ENCODE data around the gene MFSD12.
"Not testable (repeated sequence)": the region's sequence is repeated elsewhere in the genome, so short reads cannot be mapped to it uniquely, and the experiment has no call there.

MFSD12 gene

DNA sequence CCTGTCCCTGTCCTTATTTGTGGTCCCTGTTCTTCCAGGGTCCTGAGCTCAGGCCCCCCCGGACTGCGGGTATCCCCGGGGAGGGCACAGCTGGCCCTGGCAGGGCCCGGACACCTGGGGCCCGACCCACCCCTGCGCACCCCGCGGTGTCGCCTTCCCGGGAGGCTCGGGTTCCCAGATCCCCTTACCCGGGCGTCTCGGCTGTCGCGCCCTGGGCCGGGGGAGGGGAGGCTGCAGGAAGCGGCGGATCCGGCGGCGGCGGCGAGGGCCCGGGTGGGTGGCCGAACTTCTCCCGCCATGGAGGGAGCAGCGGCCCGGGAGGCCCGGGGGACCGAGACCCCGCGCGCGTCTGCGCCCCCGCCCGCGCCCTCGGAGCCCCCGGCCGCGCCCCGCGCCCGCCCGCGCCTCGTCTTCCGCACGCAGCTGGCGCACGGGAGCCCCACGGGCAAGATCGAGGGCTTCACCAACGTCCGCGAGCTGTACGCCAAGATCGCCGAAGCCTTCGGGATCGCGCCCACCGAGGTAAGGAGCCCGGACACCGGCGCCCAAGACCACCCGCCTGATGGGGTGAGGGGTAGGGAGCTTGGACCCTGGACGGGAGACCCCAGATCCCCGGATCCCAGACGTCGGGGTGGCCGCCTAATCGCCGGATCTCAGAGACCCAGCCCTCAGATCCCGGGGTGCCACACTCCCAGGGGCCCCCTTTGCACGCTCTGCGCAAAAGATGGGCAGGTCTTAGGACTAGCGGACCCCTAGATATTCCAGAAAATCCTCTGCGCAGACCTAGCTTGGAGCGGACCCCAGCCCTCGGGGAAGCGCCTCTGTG, 28.1 kb upstream of the MFSD12 start, which contains the start of gene GIPC3:
GIPC3 (plus strand) TSS at position 178 of the 826 bp plus-strand sequence; CDS start at position 298, 120 bp downstream.
- DNase-seq: peak in 1 of 10 donors; percentile 73
- intact Hi-C loops (cut with DNase I): no loop called here

DNA sequence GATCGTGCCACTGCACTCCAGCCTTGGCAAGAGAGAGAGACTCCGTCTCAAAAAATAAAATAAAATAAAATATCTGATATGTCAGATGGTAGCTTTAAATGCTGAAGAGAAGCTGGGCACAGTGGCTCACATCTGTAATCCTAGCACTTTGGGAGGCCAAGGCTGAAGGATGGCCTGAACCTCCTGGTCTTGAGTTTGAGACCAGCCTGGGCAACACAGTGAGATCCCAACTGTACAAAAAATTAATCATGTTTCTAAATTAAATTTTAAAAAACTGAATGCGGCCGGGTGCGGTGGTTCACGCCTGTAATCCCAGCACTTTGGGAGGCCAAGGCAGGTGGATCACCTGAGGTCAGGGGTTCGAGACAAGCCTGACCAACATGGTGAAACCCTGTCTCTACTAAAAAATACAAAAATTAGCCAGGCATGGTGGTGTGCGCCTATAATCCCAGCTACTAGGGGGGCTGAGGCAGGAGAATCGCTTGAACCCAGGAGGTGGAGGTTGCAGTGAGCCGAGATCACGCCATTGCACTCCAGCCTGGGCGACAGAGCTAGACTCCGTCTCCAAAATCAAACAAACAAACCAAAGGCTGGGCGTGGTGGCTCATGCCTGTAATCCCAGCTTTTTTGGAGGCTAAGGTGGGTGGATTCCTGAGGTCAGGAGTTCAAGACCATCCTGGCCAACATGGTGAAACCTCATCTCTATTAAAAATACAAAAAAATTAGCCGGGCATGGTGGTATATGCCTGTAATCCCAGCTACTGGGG, 26.8 kb upstream of the MFSD12 start:
- DNase-seq; intact Hi-C loops (cut with DNase I): not testable (repeated sequence)

DNA sequence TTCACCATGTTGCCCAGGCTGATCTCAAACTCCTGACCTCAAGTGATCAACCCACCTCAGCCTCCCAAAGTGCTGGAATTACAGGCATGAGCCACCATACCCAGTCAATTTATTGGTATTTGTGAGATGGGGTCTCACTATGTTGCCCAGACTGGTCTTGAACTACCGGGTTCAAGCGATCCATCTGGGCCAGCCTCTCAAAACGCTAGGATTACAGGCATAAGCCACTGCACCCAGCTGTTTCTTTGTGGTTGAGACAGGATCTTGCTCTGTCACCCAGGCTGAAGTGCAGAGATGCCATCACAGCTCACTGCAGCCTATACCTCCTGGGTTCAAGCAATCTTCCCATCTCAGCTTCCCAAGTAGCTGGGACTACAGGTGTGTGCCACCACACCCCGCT, 24.4 kb upstream of the MFSD12 start:
- DNase-seq; intact Hi-C loops (cut with DNase I): not testable (repeated sequence)

DNA sequence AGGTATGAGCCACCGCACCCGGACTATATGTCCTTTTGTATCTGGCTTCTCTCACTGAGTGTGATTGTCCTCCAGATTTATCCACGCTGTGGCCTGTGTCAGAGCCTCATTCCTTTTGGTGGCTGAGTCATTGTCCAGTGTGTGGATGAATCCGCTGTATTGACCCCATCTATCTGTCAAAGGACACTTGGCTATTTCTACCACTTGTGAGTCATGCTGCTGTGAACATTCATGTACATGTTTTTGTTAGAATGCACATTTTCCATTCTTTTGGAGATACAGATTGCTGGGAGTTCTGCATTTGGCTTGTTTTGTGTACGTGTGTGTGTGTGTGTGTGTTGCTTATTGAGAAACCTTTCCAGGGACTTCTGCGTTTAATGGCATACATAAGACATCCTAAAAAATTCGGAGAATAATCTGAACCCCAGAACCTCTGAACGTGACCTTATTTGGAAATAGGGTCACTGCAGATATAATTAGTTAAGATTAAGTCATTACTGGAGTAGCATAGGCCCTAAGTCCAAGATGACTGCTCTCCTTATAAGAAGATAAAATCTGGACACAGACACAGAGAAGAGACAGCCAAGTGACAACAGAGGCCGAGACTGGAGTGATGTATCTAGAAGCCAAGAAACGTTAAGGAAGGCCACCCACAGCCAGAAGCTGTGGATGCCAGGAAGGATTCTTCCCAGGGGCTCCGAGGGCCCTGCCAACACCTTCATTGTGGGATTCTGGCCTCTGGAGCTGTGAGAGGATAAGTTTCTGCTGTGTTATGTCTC, 23.0 kb upstream of the MFSD12 start:
- intact Hi-C loops (cut with DNase I): no loop called here
- DNase-seq: no peak

DNA sequence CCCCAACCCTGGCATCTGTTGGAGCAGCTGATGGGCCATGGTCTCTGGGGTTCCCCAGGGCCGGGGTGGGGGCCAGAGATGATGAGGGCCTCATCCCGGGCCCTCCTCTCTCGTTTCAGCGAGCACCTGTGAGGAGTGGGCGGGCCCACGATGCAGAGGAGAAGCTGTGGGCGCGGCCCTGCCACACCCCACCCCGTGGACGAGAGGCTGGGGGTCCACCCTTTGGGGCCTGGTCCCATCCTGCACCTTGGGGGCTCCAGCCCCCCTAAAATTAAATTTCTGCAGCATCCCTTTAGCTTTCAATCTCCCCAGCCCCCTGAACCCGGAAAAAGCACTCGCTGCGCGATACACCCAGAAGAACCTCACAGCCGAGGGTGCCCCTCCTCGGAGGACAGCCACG, 21.0 kb upstream of the MFSD12 start:
- DNase-seq: peak in 1 of 10 donors; percentile 81
- intact Hi-C loops (cut with DNase I): no loop called here

DNA sequence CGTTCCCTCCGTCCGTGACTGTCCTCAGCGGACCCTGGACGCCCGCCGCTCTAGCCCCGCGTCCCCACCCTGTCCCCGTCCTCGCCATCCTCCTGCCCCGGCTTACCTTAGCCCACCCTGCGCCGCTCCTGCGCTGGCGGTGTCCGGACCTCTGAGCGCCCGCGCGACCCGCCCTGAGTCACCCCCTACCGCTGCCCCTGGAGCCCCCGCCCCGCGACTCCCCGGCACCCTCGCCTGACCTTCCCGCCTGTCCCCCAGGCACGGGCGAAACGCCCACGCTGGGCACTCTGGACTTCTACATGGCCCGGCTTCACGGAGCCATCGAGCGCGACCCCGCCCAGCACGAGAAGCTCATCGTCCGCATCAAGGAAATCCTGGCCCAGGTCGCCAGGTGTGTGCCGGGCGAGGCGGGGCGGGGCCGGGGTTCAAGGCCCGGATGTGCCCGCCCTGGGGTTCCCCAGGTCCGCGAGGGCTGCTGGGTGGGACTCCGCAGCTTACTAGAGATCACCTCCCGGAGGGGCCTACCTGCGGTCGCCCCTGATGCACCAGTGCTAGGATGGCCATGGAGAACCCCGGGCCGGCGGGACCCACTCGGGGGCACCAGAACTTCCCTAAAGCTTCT, 20.4 kb upstream of the MFSD12 start:
- intact Hi-C loops (cut with DNase I): no loop called here
- DNase-seq: peak in 1 of 10 donors; percentile 83

DNA sequence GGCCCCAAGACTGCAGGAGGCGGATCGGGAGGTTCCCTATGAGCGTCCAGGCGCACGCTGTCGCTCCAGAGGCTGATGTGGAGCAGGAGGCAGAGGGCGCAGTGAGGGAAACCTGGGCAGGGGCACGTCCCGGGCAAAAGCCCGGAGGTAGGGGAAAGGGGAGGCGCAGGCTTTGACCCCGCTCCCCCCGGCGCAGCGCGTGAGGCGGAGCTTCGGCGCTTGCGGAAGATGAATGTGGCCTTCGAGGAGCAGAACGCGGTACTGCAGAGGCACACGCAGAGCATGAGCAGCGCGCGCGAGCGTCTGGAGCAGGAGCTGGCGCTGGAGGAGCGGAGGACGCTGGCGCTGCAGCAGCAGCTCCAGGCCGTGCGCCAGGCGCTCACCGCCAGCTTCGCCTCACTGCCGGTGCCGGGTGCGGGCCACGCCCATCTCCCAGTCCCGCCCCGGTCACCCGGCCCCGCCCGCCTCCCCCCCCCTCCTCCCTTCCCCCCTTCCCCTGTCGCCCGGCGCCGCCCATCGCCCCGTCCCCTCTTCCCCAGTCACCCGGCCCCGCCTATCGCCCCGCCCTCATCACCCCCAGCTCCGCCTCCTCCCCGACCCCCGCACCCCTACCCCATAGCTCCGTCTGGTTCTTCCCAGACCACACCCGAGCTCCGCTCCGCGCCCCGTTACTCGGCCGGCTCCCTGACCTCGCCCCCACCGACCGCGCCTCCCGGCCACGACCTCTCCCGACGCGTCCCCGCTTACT, 19.5 kb upstream of the MFSD12 start:
- DNase-seq: peak; percentile 45 to 97 (median 67)
- intact Hi-C loops (cut with DNase I): no loop called here

DNA sequence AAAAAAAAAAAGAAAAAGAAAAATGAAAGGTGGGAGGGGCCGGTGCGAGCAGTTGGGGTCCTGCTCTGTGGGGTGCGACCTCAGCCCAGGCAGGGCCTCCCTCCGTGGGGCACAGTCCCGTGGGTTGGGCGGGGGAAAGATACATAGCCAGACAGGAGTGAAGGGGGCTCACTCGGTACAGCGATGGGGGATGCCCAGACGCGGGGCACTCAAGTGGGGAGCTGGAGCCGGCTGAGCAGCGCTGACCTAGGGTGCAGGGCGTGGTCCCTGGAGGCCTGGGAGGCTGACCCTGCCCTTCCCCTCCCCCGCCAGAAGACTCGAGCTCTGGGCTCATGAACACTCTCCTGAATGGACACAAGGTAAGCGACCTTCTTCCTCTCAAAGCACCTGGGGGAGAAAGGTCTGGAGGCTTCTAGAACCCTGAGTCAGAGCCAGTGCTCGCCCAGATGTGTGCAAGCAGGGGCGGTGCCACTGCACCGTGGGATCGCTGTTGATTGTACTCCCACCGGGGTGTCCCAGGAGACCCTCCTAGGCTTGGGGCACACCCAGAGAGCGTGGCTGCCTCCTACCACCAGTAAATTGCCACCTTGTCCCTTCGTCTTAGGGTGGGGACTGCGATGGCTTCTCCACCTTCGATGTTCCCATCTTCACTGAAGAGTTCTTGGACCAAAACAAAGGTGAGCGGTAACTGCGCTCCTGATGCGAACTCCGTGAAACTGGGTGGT, 18.7 kb upstream of the MFSD12 start:
- intact Hi-C loops (cut with DNase I): no loop called here
- DNase-seq: peak in 1 of 10 donors; percentile 55

DNA sequence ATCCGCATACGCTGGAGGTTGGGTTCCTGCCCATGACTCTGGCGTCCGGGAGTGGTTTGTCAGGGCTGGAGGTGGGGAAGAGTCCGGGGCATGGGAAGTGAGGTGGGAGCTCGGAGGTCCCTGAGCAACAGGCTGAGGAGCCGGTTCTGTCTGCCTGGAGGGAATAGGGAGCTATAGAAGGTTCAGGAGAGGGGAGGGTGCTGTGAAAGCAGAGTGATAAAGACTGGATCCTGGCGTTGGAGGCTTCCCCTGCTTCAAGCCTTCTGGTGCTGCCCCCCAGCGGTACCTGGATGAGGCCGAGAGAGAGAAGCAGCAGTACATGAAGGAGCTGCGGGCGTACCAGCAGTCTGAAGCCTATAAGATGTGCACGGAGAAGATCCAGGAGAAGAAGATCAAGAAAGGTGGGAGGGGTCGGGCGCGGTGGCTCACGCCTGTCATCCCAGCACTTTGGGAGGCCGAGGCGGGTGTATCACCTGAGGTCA, 17.9 kb upstream of the MFSD12 start:
- intact Hi-C loops (cut with DNase I): no loop called here
- peak in 6 of 10 donors; percentile 44 to 94 (median 62) for DNase-seq

DNA sequence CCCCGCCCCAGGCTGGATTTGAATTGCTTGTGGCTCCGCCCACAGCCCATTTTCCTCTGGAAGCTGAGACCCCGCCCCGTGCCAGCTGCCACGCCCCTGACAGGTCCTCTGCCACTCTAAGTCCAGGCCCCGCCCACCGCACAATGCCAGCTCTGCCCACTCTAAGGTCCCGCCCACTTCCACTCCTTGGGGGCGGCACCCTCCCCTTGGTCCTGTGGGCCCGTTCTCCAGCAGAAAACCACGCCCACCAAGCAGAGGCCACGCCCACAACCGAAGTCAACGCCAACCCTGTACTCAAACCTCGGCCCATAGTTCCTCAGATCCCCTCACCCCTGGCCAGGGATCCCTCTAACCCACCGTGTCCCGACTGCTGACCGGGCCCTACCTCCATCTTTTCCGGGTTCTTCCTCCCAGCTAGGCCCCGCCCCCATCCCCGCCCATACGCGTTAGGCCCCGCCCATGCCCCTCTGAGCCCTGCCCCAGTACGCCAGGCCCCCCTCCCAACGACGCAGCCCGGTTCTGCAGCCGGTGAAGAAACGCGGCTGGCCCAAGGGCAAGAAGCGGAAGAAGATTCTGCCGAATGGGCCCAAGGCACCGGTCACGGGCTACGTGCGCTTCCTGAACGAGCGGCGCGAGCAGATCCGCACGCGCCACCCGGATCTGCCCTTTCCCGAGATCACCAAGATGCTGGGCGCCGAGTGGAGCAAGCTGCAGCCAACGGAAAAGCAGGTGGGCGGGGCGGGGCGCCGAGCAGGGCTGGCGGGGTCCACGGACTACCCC, 16.7 kb upstream of the MFSD12 start:
- intact Hi-C loops (cut with DNase I): no loop called here
- DNase-seq: peak in 8 of 10 donors; percentile 40 to 96 (median 63)

DNA sequence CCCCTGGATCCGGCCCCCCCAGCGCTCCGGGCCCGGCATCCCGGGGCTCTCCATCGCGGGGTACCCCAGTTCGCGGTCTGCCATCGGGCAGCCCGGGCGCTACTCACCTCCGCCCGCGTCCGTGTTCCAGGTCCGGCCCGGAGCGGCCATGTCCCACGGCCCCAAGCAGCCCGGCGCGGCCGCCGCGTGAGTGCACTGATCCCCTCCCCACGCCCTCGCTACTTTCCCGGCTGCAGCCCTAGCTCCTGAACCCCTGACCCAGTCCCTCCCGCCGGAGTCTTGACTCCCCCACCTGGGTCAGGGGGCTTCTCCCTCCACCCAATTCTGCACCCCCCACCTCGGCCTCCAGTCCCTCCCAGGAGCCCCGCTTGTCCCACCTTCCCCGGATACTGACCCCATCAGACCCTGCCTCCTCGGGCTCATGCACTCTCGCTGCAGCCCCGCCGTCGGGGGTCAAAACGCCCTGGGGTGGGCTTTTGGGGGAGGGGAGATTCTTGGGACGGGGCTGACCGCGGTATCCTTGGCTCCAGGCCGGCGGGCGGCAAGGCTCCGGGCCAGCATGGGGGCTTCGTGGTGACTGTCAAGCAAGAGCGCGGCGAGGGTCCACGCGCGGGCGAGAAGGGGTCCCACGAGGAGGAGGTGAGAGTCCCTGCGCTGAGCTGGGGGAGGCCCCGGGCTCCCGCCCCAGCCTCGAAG, 15.9 kb upstream of the MFSD12 start:
- no peak for DNase-seq
- intact Hi-C loops (cut with DNase I): no loop called here

DNA sequence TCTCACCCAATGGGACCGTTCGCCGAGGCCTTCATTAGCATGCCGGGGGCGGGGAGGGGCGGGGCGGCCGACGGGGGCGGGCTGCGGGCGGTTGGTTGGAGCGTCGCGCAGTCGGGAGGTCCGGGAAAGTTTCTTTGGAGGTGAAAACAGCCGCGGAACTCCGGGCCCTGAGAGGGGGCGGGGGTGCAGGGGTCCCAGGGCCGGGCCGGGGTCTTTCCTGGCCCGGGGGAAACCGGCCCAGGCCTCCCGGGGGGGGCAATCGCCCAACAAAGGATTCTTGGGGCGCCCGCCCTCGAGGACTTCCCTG, 15.4 kb upstream of the MFSD12 start, which contains the start of gene HMG20B:
HMG20B (plus strand) TSS at position 90 of the 307 bp plus-strand sequence. CDS start 366 bp downstream, outside the sequence.
- no peak for DNase-seq
- intact Hi-C loops (cut with DNase I): loop anchor here (1.0 kb wide), 1 partner anchor 16 kb away; the partner anchor contains the start of gene MFSD12

DNA sequence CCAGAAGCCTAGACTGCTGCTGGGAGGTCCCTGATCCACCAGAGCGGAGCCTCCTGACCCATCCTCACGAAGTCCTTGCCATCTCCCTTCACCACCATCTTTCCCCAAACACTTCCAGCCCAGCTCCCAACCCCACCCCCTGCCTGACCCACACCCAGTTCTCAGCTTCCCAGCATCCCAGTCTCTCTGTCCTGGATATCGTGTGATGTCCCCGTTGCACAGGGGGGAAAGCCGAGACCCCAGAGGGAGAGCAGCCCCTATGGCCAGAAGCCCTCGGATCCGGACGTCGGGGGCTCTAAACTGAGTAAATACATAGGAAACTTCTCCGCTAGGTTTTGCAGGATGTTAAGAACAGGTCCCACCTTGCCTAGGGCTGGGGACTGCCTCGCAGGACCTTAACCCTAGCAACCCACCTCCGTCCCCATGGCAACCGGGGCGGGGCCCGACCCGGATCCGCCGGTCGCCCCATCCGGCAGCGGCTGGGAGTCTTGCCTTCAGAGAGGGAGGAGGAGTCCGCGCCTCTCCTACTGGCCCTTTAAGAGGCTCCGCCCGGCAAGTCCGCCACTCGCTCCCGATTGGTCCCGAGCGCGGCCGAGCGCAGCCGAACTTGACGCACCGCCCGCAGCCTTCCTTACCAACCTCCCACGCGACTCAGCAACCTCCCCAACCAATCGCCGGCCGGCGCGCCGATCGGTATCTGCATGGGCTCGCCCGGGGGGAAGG, 14.9 kb upstream of the MFSD12 start:
- intact Hi-C loops (cut with DNase I): loop anchor here (1.0 kb wide), 1 partner anchor 15 kb away; the partner anchor contains the start of gene MFSD12
- DNase-seq: peak; percentile 99 to 100 (median 100)

DNA sequence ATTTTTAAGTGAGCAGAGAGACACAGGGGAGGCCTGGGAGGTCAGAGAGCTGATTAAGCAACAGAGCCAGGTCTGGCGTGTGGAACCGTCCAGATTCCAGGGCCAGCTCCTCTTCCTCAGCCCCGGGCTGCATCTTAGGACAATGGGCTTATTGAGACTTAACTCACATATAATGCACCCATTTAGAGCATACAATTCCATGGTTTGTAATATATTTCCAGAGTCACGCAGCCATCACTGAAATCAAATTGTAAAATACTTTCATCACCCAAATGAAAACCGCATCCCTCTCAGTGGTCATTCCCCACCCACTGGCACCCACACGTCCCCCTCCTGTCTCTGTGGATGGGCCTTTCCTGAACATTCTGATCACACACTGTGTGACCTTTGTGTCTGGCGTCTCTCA, 13.2 kb upstream of the MFSD12 start:
- DNase-seq: peak in 4 of 10 donors; percentile 51 to 94 (median 61)
- intact Hi-C loops (cut with DNase I): no loop called here

DNA sequence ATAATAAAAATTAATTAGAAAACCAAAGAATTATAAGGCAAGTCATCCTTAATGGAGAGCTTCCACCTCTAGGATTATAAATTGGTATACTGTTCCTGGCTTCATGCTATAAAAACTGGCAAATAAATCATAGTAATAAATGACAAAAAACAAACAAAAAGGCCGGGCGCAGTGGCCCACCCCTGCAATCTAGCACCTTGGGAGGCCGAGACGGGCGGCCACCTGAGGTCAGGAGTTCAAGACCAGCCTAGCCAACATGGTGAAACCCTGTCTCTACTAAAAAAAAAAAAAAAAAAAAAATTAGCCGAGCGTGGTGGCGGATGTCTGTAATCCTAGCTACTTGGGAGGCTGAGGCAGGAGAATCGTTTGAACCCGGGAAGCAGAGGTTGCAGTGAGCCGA, 12.7 kb upstream of the MFSD12 start:
- DNase-seq; intact Hi-C loops (cut with DNase I): not testable (repeated sequence)

DNA sequence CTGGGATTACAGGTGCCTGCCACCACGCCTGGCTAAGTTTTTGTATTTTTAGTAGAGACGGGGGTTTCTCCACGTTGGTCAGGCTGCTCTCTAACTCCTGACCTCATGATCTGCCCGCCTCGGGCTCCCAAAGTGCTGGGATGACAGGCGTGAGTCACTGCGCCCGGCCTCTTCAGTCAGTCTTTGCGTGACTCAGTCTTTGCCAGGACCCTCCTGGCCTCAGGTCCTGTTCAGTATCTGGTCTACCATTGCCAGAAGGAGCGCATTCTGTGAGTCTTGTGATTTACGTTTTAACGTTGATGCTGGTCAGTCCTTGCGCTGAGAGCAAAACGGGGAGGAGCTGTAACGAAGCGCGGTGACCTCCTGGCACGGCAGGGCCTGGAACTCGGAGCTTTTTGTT, 7.8 kb upstream of the MFSD12 start:
- DNase-seq: no peak
- intact Hi-C loops (cut with DNase I): no loop called here

Data from posterior cingulate gyrus (tissue), 11 donors.